Cardiac fibroblast (primary cell): ENCODE data around the gene KCTD7.
A peak's percentile ranks its signal among the peaks of the same experiment; 100 is the strongest.
"Not testable (repeated sequence)": the region's sequence is repeated elsewhere in the genome, so short reads cannot be mapped to it uniquely, and the experiment has no call there.

Source experiments
- DNase-seq, 2 donors: peaks; one replicate each; pipeline versions ENCODE4 v3.0.0 to v3.0.0-alpha.2; 2010; ENCODE audit warnings: low read depth in 2 of 2
- H3K4me3 ChIP-seq, 2 donors: replicated peaks in 1 of 2; 1 replicate in 1 of 2; 2 replicates in 1 of 2; pipeline ENCODE4 v1.5.1; 2011; ENCODE audit warnings: low read depth in 2 of 2, low read length in 2 of 2, mild to moderate bottlenecking in 2 of 2, moderate library complexity in 1 of 2
- TF ChIP-seq, protein P1 (sequence below): IDR thresholded peaks from one replicate; pipeline ENCODE4 v1.5.1; 2011; ENCODE audit warnings: low read depth, mild to moderate bottlenecking, low read length, inconsistent platforms

KCTD7 gene

DNA sequence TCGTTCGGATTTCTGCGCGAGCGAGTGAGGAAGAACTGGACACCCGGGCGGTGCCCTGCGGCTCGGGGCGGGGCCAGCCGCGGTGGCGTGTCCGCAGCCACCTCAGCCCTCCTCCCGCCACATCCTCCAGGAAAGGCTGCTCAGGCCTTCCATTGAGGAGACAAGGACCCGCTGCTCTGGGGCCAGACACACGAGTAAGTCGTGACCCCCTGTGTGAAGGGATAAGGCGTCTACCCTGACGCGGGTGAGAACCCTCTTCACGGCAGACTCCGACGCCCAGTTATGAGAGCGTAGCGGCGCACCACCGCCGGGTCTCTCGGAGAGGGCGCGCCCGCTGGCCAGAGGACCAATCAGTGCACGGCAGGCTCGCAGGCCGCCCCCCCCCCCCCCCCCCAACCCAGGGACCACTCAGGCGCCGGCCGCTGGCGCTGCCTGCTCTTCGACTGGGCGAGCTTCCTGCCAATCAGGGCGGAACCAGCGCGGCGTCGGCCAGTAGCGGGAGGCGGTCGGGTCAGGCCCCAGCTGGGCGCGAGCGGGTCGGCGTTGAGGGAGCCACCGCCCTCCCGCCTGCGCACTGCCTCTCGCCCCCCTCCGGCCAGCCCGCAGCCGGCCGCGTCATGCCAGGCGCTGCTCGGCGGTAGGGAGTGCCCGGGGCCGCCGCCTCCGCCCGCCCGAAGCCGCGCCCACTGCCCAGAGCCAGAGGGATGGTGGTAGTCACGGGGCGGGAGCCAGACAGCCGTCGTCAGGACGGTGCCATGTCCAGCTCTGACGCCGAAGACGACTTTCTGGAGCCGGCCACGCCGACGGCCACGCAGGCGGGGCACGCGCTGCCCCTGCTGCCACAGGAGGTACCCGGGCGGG is at the start of gene KCTD7:
KCTD7 (plus strand) TSS at position 521 of the 861 bp plus-strand sequence; CDS start at position 705, 184 bp downstream.
- DNase-seq: peak; percentile 97 to 99
- peak within 1 kb of the TSS; percentile 66 to 77 for H3K4me3 ChIP-seq
- TF ChIP-seq, protein P1, sequence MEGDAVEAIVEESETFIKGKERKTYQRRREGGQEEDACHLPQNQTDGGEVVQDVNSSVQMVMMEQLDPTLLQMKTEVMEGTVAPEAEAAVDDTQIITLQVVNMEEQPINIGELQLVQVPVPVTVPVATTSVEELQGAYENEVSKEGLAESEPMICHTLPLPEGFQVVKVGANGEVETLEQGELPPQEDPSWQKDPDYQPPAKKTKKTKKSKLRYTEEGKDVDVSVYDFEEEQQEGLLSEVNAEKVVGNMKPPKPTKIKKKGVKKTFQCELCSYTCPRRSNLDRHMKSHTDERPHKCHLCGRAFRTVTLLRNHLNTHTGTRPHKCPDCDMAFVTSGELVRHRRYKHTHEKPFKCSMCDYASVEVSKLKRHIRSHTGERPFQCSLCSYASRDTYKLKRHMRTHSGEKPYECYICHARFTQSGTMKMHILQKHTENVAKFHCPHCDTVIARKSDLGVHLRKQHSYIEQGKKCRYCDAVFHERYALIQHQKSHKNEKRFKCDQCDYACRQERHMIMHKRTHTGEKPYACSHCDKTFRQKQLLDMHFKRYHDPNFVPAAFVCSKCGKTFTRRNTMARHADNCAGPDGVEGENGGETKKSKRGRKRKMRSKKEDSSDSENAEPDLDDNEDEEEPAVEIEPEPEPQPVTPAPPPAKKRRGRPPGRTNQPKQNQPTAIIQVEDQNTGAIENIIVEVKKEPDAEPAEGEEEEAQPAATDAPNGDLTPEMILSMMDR: no peak

DNA sequence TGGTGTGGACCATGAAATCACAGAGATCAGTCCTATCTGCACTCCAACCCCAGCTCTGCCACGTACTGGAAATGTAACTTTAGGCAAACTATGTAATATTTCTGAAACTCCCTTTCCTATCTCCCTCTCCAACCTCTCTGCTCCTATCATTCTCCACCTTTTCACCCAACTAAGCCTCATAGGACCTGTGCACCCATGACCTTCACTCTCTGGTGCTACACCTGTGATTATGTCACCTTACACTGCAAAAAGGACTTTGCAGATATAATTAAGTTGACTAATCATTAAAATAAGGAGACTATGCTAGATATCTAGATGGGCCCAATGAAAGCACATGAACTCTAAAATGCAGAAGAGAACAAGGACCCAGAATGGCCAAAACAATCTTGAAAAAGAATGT is 48.3 kb upstream of the KCTD7 start:
- not testable (repeated sequence) for H3K4me3 ChIP-seq, DNase-seq

DNA sequence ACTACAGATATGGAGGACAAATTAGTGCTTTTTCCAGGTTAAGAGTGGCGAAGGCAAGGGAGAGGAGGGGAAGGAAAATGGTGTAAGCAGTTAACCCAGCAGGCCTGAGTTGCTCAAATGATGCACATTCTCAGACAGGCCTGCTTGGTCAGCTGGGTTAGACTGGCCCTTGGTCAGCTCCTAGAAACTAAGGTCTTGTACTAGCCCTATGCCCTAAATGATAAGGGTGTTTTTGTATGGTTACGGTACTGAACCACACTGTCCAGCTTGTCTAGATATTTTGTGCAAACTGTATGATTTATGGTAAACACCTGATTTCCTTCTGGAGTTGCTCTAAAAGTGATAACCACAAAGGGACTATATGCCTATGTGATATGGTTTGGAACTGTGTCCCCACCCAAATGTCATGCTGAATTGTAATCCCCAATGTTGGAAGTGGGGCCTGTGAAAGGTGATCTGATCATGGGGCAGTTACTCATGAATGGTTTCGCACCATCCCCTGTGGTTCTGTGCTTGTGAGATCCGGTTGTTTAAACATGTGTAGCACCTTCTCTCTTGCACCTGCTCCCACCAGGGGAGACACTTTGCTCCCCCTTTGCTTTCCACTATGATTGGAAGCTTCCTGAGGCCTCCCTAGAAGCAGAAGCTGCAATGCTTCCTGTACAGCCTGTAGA is 45.7 kb upstream of the KCTD7 start:
- not testable (repeated sequence) for H3K4me3 ChIP-seq, DNase-seq

DNA sequence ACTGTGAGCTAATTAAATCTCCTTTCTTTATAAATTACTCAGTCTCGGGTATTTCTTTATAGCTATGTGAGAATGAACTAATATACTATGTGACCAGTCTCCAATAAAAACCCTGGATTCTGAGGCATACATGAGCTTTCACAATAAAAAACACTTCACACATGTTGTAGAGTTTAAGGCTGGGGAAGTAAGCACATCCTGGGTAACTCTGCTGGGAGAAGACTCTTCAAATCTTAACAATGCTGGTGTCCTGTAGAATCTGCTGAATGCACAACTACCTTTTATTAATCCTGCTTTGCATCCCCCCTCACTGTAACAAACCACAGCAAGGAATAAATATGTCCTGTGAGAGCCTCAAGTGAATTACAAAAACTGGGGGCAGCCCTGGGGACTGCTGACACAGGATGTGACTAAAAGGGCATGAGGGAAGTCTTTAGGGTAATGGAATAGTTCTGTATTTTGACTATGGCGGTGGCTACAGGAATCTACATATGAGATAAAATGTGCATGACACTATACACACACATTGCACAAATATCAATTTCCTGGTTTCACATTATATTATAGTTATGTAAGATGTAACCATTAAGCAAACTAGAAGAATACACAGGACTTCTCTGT is 45.1 kb upstream of the KCTD7 start:
- TF ChIP-seq, protein P1: no peak
- DNase-seq: peak in 1 of 2 donors; percentile 35
- H3K4me3 ChIP-seq: no peak overlapping the region

DNA sequence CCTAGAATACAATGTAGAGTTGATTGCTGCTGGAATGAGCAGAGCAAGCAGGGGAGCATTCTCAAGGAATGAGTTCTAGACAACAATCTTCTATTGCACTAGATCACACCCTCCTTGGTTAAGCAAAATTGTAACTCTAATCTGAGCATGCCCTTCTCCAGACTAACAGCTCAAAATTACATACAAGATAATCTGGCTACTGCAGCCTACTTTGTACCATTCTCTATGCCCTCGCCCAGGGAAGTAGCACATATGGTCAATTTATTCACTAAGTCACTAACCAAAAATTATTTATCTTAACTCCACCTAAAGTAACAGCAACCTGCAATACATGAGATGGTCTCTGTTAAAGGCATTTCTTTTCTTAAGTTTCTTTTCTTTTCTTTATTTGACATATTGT is 42.5 kb upstream of the KCTD7 start:
- H3K4me3 ChIP-seq: no peak overlapping the region
- DNase-seq: no peak
- TF ChIP-seq, protein P1: no peak

DNA sequence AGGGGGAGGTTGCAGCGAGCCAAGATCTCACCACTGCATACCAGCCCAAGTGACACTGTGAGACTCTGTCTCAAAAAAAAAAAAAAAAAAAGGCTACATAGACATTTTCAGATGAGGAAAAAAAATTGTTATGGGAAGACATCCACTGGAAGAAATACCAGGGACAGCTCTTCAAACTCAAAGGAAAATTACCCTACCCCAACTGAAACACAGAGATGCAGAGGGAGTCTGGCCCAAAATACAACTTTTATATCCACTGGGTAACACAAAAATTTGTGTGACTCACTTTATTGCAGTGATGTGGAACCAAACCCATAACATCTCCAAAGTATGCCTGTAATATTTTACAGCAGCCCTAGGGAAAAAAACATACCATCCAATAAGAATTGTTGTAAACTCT is 40.5 kb upstream of the KCTD7 start:
- peak in 1 of 2 donors; percentile 8 for DNase-seq

DNA sequence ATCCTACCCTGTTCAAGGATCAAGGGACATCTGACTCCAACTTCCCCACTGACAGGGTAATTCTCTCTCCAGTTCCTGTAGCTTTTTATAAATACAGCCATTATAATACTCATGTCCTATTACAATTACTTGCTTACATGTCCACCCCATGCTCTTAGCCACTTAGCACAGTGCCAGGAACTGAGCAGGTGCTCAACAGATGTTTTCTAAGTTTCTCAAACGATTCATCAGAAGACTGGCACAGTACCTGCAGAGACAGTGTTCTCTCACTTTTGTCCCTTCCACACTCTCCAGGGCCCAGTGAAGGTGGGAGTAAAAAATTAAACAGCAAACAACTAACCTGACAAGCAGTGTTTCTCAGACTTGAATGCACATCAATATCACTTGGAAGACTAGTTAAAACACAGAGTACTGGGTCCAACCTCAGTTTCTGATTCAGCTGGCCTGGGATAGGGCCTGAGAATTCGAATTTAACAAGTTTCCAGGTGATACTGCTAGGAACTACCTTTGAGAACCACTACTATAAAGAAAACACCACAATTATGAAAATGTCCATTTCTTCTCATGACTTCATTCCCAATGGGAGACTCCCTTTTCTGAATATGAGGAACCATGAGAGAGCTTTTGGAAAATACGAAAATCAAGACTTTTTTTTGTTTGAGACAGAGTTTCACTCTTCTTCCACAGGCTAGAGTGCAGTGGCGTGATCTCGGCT is 39.7 kb upstream of the KCTD7 start:
- not testable (repeated sequence) for DNase-seq, H3K4me3 ChIP-seq

More for the DNA sequence above, 40.5 kb upstream of the KCTD7 start:
- H3K4me3 ChIP-seq: not testable (repeated sequence)

DNA sequence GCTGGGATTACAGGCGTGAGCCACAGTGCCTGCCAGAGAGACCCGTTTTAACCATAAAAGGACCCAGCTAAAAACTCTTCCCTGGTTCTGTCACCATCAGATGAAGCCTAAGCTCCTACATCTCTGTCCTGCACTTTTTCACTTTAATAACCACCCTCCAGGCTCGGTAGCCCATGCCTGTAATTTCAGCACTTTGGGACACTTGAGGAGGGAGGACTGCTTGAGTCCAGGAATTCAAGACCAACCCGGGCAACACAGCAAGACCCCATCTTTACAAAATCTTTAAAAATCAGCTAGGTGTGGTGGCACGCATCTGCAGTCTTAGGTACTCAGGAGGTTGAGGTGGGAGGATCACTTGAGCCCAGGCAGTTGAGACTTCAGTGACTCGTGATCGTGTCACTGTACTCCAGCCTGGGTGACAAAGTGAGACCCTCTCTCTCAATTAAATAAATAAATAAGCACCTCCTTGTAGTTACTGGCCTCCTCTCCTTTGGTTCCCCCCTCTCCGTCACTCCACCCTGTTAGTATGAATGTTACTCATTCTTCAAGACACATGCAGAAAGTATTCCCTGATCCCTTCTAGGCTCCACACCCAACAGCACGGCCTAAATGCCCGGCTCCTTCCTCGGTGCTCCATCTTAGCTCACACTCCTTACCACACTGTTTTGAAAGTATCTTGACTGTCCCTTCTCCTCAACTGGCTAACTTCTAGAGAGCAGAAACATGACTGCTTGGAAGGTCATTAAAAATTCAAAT is 38.2 kb upstream of the KCTD7 start:
- peak; percentile 34 to 77 for DNase-seq
- peak overlapping the region; percentile 17 to 96 for H3K4me3 ChIP-seq

DNA sequence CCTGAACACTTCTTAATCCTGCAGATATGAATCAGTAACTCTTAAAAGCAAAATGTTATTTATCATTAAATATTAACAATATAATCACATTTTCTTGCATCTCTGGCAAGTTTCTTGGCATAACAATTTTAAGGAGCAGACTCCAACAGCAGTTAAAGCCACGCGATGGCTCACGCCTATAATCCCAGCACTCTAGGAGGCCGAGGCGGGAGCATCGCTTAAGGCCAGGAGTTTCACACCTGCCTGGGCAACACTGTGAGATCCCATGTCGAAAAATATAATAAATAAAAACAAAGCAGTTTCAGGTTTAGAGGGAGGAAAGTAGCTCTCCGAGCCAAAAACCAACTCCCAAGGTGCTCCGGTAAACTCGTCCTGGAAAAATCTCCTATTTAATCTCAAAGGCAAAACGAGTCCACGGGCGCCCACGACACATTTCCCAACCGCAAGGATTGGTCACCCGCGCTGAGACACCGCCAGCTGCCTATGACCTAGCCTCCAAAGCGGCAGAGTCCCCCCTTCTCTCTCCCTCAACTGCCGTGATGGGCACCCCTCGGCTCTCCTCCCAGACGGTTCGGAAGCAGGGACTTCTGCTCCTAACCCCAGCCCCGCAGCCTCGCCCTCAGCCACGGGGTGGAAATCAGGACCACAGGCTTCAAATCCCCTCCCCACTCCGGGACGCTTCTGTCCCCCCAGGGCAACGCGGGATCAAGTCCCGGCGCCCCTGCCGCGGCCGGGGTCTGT is 37.5 kb upstream of the KCTD7 start:
- peak overlapping the region; percentile 96 to 98 for H3K4me3 ChIP-seq
- DNase-seq: peak; percentile 7 to 35
